ENCODE measurements around the gene C2orf42. TPM values are rescaled to one million over a fixed set of nuclear protein-coding genes. Genes with fewer than 3 reads are reported as not detected.
"Not testable (repeated sequence)": the region's sequence is repeated elsewhere in the genome, so short reads cannot be mapped to it uniquely, and the experiment has no call there.

C2orf42 gene
- total RNA-seq: 10 to 100 TPM in 1 of 2 donors, 1 to 10 TPM in 1; 7.8 to 13.9 TPM
- long read RNA-seq, partial matches to known transcripts: 0 of 9 reads
- long read RNA-seq, other reads (novel, unspliced or antisense): 5 of 9 reads

- intact Hi-C loops (cut with DNase I, micrococcal nuclease): no loop called here
- ATAC-seq (peak; percentile 96), DNase-seq (peak; percentile 95 to 97)
Observed at GRCh38 chr2:70190418-70191243, at the start of gene C2orf42. Gene C2orf42, minus strand, starts transcription at chr2:70191019. Its CDS starts 9,034 bp downstream, at chr2:70181985.

- DNase-seq (no peak), ATAC-seq (no peak)
- intact Hi-C loops (cut with DNase I, micrococcal nuclease): no loop called here
Observed at GRCh38 chr2:70240599-70240998, 49.8 kb upstream of the C2orf42 start.

- no peak for ATAC-seq
- DNase-seq: no peak
Observed at GRCh38 chr2:70233926-70234325, 43.1 kb upstream of the C2orf42 start.

GRCh38 chr2:70226781-70227180 lies 36.0 kb upstream of the C2orf42 start:
- intact Hi-C loops (cut with DNase I, micrococcal nuclease): no loop called here
- ATAC-seq (no peak), DNase-seq (no peak)

More at GRCh38 chr2:70233926-70234325, 43.1 kb upstream of the C2orf42 start:
- intact Hi-C loops (cut with DNase I, micrococcal nuclease): no loop called here

DNA sequence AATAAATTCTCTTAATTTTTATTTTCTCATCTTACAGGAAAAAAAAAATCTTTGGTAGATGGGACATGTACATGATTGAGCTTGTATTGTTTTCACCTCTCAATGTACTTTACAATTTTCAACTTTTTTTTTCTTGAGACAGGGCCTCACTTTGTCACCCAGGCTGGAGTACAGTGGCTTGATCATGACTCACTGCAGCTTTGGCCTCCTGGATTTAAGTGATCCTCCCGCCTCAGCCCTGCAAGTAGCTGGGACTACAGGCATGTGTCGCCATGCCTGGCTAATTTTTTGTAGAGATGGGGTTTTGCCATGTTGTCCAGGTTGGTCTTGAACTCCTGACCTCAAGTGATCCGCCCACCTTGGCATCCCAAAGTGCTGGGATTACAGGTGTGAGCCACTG lies 32.5 kb upstream of the C2orf42 start:
- intact Hi-C loops (cut with DNase I, micrococcal nuclease); ATAC-seq; DNase-seq: not testable (repeated sequence)

GRCh38 chr2:70214953-70215549 lies 24.2 kb upstream of the C2orf42 start:
- intact Hi-C loops (cut with DNase I, micrococcal nuclease): no loop called here
- ATAC-seq (no peak), DNase-seq (no peak)

DNA sequence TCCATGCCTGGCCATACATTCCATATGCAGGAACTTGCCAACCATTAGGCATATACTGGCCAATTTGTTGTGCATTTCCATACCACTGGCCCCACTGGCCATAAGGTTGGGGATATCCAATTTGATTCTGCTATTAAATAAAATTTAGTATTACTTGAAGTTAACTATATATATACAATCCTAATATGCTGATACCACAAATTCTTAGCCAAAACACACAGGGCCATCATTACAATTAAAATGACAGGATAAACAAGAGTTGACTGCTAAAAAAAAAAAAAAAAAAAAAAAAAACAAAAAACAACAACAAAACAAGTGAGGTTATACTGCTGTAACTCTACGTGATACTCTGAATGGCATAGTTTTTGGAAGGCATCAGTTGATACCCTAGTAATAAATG lies 23.5 kb upstream of the C2orf42 start:
- ATAC-seq: no peak
- intact Hi-C loops (cut with DNase I, micrococcal nuclease): no loop called here
- no peak for DNase-seq

- intact Hi-C loops (cut with DNase I, micrococcal nuclease): no loop called here
- no peak for ATAC-seq
- DNase-seq: no peak
Observed at GRCh38 chr2:70212298-70212932, 21.6 kb upstream of the C2orf42 start.

DNA sequence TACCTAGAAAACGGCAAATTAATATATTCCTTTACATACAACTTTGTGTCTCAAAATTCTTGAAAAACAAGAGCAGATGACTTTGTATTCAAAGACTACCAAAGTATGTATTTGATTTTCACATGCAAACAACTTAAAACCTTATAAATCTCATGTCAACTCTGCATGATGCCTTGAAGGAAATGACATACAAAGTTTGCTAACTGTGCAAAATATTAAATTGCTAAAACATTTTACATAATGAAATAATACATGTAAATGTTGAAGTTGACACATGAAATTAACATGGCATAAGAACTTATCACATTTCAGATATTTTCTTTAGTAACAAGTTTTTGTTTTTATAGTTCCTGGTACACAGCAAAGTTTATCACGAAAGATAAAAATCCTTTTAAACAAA lies 20.8 kb upstream of the C2orf42 start:
- no peak for DNase-seq
- intact Hi-C loops (cut with DNase I, micrococcal nuclease): no loop called here
- no peak for ATAC-seq

GRCh38 chr2:70204452-70204851 lies 13.6 kb upstream of the C2orf42 start:
- intact Hi-C loops (cut with DNase I, micrococcal nuclease): no loop called here

DNA sequence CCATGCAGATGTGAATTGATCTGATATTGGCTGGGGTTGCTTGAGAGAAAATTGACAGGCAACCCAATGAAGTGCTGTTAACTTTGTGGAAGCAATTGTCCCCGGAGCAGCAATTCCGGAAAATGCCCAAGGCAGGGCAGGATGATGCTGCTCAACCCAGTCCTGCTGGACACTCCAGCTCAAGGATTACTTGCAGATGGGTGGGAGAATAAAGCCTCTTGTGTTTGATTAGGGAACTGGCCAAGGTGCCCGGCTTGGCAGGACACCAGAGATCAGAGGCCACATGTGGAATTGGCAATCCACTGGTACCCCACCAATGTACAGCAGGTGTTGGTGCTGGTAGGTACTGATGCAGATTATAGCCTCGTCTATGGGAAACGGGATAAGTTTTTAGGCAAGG lies 12.3 kb upstream of the C2orf42 start:
- peak; percentile 22 for ATAC-seq
- intact Hi-C loops (cut with DNase I, micrococcal nuclease): no loop called here

More at GRCh38 chr2:70204452-70204851, 13.6 kb upstream of the C2orf42 start:
- no peak for DNase-seq
- ATAC-seq: no peak

GRCh38 chr2:70202236-70202806 lies 11.5 kb upstream of the C2orf42 start:
- DNase-seq: no peak
- intact Hi-C loops (cut with DNase I, micrococcal nuclease): no loop called here
- peak; percentile 47 for ATAC-seq

More for the DNA sequence above, 12.3 kb upstream of the C2orf42 start:
- no peak for DNase-seq

GRCh38 chr2:70201831-70202230 lies 11.0 kb upstream of the C2orf42 start:
- intact Hi-C loops (cut with DNase I, micrococcal nuclease): no loop called here
- DNase-seq (no peak), ATAC-seq (no peak)

DNA sequence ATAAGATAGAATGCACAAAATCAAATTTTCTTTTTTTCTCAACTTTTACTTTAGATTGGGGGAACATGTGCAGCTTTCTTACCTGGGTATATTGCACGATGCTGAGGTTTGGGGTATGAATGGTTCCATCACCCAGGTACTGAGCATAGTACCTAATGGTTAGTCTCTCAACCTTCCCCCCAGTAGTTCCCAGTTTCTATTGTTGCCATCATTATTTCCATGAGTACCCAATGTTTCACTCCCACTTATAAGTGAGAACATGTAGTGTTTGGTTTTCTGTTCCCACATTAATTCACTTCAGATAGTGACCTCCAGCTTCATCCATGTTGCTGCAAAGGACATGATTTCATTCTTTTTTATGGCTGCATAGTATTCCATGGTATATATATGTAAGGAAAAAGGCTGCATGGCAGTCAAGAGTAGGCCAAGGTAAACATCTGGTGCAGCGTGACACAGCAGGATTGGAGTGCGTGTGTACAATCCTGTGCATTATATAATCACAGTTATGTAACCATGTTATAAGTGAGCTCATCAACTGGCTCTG lies 10.5 kb upstream of the C2orf42 start:
- DNase-seq: no peak
- no peak for ATAC-seq
- intact Hi-C loops (cut with DNase I, micrococcal nuclease): no loop called here

- DNase-seq (no peak), ATAC-seq (no peak)
- intact Hi-C loops (cut with DNase I, micrococcal nuclease): no loop called here
Observed at GRCh38 chr2:70199320-70199864, 8.6 kb upstream of the C2orf42 start.

- DNase-seq: no peak
- intact Hi-C loops (cut with DNase I, micrococcal nuclease): no loop called here
- no peak for ATAC-seq
Observed at GRCh38 chr2:70192516-70192915, 1.7 kb upstream of the C2orf42 start.

DNA sequence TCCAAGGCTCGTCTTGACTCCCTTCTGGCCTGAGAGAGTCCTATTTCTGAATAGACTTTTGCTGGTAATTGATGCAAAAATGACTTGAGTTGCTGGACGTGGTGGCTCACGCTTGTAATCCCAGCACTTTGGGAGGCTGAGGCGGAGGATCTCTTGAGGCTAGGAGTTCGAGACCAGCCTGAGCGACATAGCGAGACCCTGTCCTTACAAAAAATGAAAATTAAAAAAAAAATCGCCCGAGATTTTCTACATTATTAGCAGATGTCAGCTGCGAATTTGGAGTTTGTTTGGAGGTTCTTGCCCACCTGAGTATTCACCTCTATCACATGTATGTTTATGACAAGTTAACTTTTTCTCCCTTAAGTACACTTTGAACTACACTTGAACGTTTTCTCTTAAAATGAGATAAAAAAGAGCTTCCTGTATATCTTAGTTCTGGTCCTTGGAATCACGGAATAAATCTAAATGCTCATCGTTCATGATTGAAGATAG lies 471 bp upstream of the C2orf42 start:
- DNase-seq: no peak
- ATAC-seq: no peak
- intact Hi-C loops (cut with DNase I, micrococcal nuclease): no loop called here

- DNase-seq (no peak), ATAC-seq (no peak)
- intact Hi-C loops (cut with DNase I, micrococcal nuclease): no loop called here
Observed at GRCh38 chr2:70188460-70188859, 2.4 kb downstream of the C2orf42 start.

- ATAC-seq; intact Hi-C loops (cut with DNase I, micrococcal nuclease); DNase-seq: not testable (repeated sequence)
Observed at GRCh38 chr2:70187170-70187569, 3.6 kb downstream of the C2orf42 start.

Measured in left colon (tissue), 2 donors.